SK-N-SH treated with all-trans-retinoic acid at 6 μM for 48 hours (cell line): ENCODE results near the gene OBSCN.

Source experiments
- OSR1 ChIP-seq: fragments of 250-450 bp; sonication (Bioruptor Pico); IDR thresholded peaks from 2 replicates; pipeline ENCODE4 v1.8.0; 2022; ENCODE audit warnings: moderate library complexity, mild to moderate bottlenecking, inconsistent platforms
- PATZ1 ChIP-seq: fragments of 250-450 bp; sonication (Bioruptor Pico); IDR thresholded peaks from 2 replicates; pipeline ENCODE4 v1.8.0; 2020; ENCODE audit warnings: mild to moderate bottlenecking, moderate library complexity, borderline replicate concordance
- POU6F1 ChIP-seq: fragments of 250-450 bp; sonication (Bioruptor Pico); IDR thresholded peaks from 2 replicates; pipeline ENCODE4 v1.8.0; 2021; ENCODE audit warnings: low read depth, mild to moderate bottlenecking, moderate library complexity, borderline replicate concordance
- PPARA ChIP-seq: fragments of 250-450 bp; sonication (Bioruptor Pico); IDR thresholded peaks from 2 replicates; pipeline ENCODE4 v1.5.0; 2020; ENCODE audit warnings: mild to moderate bottlenecking, borderline replicate concordance
- RARB ChIP-seq: fragments of 250-450 bp; sonication (Bioruptor Pico); IDR thresholded peaks from 2 replicates; pipeline ENCODE4 v1.8.0; 2021; ENCODE audit warnings: mild to moderate bottlenecking, moderate library complexity
- TOX ChIP-seq: fragments of 250-450 bp; sonication (Bioruptor Pico); IDR thresholded peaks from 2 replicates; pipeline ENCODE4 v1.8.0; 2021; ENCODE audit warnings: mild to moderate bottlenecking, moderate library complexity, borderline replicate concordance
- ZC3H10 ChIP-seq: fragments of 250-450 bp; sonication (Bioruptor Pico); IDR thresholded peaks from 2 replicates; pipeline ENCODE4 v1.5.1; 2021; ENCODE audit warnings: mild to moderate bottlenecking, moderate library complexity
- ZNF70 ChIP-seq: fragments of 450-650 bp; formaldehyde crosslinking; IDR thresholded peaks from 2 replicates; pipeline ENCODE4 v1.5.0; 2020; ENCODE audit warnings: mild to moderate bottlenecking, moderate library complexity

DNA sequence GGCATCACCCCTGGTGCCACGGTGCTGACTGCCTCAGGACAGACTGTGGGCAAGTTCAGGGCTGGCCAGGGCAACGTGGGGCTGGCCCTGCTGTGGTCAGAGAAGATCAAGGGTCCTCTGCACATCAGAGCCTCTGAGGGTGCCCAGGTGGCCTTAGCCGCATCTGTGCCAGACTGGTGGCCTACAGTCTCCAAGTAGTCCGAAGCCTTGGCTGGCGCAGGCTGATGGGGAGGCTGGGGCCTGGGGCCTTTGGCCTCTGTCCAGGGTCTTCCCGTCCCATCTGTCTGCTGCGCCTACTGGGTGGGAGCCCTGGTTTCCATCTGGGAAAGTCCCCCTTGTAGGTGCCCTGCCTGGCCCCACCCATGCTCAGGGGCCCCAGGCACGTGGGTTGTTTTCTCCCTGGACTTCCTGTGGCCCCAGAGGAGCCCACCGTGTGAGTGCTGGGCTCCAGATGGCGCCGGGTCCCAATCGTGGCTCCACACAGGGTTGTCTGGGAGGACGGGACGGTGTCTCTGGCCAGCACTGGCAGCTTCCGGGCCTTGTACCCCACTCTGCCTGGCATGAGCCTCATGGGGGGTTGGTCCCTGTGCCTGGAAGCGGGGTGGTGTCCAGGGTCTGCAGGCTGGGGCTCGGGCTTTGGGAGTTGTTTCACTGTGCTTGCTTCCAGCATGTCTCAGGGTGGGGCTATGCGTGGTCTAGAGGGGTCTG lies 32.4 kb upstream of the OBSCN start:
- TF ChIP-seq POU6F1 (CRISPR knock-in tag), result no peak
- TF ChIP-seq OSR1 (CRISPR knock-in tag), result no peak
- TF ChIP-seq PATZ1 (CRISPR knock-in tag), result no peak
- no peak for TF ChIP-seq ZC3H10
- no peak for TF ChIP-seq ZNF70 (CRISPR knock-in tag)
- no peak for TF ChIP-seq RARB (CRISPR knock-in tag)
- no peak for TF ChIP-seq PPARA (CRISPR knock-in tag)
- TF ChIP-seq TOX (CRISPR knock-in tag), result no peak
